Glutamatergic neuron (in vitro differentiated cells): ENCODE measurements around the gene LPIN1. TPM values are rescaled to one million over a fixed set of nuclear protein-coding genes. Genes with fewer than 3 reads are reported as not detected.
A peak's percentile ranks its signal among the peaks of the same experiment; 100 is the strongest.

Experiments used
- DNase-seq: peaks from one replicate; pipeline ENCODE4 v3.0.0; 2022
- H3K27ac Mint-ChIP-seq: one replicate; pipeline ENCODE4 v1.8.0; 2020; ENCODE audit warnings: mild to moderate bottlenecking, mixed read lengths, inconsistent platforms; ENCODE audit not compliant: unreplicated experiment
- H3K27me3 Mint-ChIP-seq: one replicate; pipeline ENCODE4 v1.8.0; 2020; ENCODE audit warnings: mild to moderate bottlenecking, moderate library complexity, mixed read lengths, inconsistent platforms; ENCODE audit not compliant: unreplicated experiment
- H3K36me3 Mint-ChIP-seq: one replicate; pipeline ENCODE4 v1.8.0; 2020; ENCODE audit warnings: mild to moderate bottlenecking, mixed read lengths, inconsistent platforms; ENCODE audit not compliant: unreplicated experiment
- H3K4me1 Mint-ChIP-seq: one replicate; pipeline ENCODE4 v1.8.0; 2020; ENCODE audit warnings: mild to moderate bottlenecking, low read depth, mixed read lengths, inconsistent platforms; ENCODE audit not compliant: unreplicated experiment
- H3K4me3 Mint-ChIP-seq: one replicate; pipeline ENCODE4 v1.8.0; 2020; ENCODE audit warnings: mild to moderate bottlenecking, mixed read lengths, inconsistent platforms; ENCODE audit not compliant: unreplicated experiment
- H3K9me3 Mint-ChIP-seq: one replicate; pipeline ENCODE4 v1.8.0; 2020; ENCODE audit warnings: mild to moderate bottlenecking, moderate library complexity, mixed read lengths, inconsistent platforms; ENCODE audit not compliant: unreplicated experiment
- total RNA-seq: library from RNA; stranded (reverse); fragmentation: NEBNext Ultra II Directional; extraction: Animal tissue kit (Norgen Biotek cat#: 25700); gene quantifications from one replicate; pipeline ENCODE4 v1.2.1, GENCODE V29; 2021; ENCODE audit not compliant: unreplicated experiment
- TF ChIP-seq, protein P1 (sequence below): fragments of 200-600 bp; sonication (generic); IDR thresholded peaks from one replicate; pipeline ENCODE4 v1.5.0; 2021; ENCODE audit not compliant: partially characterized antibody, unreplicated experiment

The LPIN1 gene
- total RNA-seq, 1 donor from 2014 or later, result 142 TPM

DNA sequence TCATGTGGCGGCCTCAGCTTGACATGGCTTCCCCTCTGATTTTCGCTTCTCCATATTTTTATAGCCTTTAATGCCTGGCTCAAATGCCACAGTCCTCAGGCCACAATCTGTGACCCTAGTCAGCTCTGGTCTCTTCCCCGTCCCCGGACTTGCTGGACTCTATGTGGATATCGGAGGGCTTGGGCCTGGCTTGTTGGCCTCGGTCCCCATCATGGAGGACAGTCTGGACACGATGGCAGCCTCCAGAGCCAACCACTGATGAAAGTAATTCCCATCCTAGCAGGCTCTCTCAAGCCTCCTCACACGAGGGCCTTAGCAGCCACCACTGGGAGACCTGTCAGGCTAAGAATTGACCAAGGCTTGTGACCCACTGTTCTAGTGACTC is 61.6 kb downstream of the LPIN1 start:
- peaks cover 9% of the 10 kb centered on the region for H3K9me3 Mint-ChIP-seq
- H3K27me3 Mint-ChIP-seq, result peaks cover 2% of the 10 kb centered on the region
- peaks cover 14% of the 10 kb centered on the region for H3K4me1 Mint-ChIP-seq
- H3K4me3 Mint-ChIP-seq, result no peak overlapping the region
- peaks cover 8% of the 10 kb centered on the region for H3K36me3 Mint-ChIP-seq
- TF ChIP-seq, protein P1, sequence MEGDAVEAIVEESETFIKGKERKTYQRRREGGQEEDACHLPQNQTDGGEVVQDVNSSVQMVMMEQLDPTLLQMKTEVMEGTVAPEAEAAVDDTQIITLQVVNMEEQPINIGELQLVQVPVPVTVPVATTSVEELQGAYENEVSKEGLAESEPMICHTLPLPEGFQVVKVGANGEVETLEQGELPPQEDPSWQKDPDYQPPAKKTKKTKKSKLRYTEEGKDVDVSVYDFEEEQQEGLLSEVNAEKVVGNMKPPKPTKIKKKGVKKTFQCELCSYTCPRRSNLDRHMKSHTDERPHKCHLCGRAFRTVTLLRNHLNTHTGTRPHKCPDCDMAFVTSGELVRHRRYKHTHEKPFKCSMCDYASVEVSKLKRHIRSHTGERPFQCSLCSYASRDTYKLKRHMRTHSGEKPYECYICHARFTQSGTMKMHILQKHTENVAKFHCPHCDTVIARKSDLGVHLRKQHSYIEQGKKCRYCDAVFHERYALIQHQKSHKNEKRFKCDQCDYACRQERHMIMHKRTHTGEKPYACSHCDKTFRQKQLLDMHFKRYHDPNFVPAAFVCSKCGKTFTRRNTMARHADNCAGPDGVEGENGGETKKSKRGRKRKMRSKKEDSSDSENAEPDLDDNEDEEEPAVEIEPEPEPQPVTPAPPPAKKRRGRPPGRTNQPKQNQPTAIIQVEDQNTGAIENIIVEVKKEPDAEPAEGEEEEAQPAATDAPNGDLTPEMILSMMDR, result no peak
- no peak overlapping the region for H3K27ac Mint-ChIP-seq
- DNase-seq, result no peak

DNA sequence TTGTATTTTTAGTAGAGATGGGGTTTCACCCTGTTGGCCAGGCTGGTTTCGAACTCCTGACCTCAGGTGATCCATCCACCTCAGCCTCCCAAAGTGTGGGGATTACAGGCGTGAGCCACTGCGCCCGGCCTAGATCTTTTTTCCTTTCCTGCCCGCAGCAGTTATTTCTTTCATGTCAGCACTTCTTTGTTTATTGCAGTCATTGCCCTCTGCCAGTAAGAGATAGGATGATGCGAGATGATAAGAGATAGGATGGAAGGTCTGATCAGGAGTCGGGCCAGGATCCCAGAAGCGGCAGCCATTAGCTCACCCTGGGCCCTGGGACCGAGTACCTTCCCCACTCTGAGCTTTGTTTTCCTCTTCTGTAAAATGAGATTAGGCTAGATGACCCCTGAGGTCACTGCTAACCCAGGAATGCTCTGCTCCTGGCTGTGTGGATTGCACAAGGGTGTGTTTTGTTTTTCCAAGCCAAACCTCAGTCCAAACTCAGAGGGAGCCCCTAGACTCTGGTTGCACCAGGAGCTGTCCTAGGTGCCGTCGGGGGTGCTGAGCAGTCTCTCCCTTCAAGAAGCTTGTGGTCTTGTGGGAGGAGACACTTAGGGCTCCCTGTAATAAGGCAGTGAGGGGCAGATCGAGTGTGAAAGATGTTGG is 63.3 kb downstream of the LPIN1 start:
- TF ChIP-seq, protein P1, result no peak
- peak overlapping the region; percentile 67 for H3K27ac Mint-ChIP-seq
- H3K4me1 Mint-ChIP-seq, result peaks cover 10% of the 10 kb centered on the region
- no peak overlapping the region for H3K4me3 Mint-ChIP-seq
- DNase-seq, result no peak
- H3K27me3 Mint-ChIP-seq, result peaks cover 5% of the 10 kb centered on the region
- peaks cover 12% of the 10 kb centered on the region for H3K9me3 Mint-ChIP-seq
- H3K36me3 Mint-ChIP-seq, result peaks cover 8% of the 10 kb centered on the region

DNA sequence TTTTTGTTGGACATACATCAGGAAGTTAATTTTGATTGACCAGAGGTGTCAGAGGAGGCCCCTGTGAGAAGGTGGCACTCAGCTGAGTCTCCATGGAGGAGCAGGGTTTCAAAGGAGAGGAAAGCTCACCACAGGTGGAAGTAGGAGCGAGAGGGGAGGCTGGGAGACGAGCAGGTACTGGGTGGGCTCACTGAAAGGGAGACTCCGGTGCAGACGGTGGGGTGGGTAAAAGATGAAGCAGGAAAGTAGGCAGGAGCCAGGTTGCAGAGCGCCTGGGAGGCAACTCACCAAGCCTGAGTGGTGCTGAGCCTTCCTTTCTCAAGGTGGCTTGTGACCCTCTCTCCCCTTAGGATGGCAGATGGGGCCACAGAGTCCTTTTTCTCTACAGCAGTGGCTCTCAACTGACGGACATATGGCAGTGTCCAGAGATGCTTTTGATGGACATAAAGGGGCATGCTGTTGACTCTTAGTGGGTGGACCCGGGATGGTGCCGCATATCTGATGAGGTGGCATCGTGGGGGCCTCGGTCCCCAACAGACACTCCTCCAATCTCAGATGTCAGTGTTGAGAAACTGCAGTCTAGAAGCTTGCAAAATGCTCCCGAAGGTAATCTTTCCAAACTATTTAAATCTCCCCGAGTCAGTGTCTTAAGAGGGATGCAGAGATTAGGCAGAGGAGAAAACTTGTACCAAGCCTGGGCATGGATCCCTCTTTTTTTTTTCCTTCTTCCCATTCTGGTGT is 64.0 kb downstream of the LPIN1 start:
- H3K9me3 Mint-ChIP-seq, result peaks cover 15% of the 10 kb centered on the region
- H3K27ac Mint-ChIP-seq, result peak overlapping the region; percentile 67
- DNase-seq, result no peak
- peaks cover 12% of the 10 kb centered on the region for H3K36me3 Mint-ChIP-seq
- TF ChIP-seq, protein P1, result no peak
- H3K4me1 Mint-ChIP-seq, result peaks cover 10% of the 10 kb centered on the region
- H3K27me3 Mint-ChIP-seq, result peaks cover 5% of the 10 kb centered on the region
- H3K4me3 Mint-ChIP-seq, result no peak overlapping the region

DNA sequence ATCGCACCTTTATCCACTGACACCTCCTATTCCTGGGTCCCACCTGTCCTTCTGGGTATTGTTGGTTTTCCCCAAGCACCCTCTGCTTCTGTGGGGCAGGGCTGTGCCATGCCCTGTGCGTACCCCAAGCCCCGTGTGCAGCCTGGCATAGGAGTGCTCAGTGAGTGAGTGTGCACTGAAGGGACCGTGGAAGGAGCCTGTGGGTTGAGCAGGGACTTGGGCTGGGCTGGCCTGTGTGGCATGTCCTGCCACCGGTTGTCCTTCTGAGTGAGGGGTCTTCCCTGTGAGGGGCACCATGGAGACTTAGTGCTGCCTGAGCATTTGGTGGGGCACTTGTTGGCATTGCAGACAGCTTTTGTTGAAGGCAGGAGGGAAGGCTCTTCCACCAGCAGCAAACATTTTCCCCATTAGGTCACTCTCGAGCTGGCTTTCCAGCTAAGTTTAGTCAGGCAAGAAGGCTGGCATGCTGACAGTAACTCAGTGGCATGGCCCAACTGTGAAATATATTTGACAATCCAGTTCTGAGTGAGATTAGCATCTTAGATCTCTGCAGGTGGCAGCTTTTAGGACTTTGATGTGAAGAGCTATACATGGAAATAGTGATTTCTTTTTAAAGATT is 64.7 kb downstream of the LPIN1 start:
- DNase-seq, result no peak
- Mint-ChIP-seq H3K4me1 (peaks cover 12% of the 10 kb centered on the region), H3K9me3 (peaks cover 15% of the 10 kb centered on the region), H3K36me3 (peaks cover 16% of the 10 kb centered on the region), H3K27ac (peak overlapping the region; percentile 22), H3K4me3 (no peak overlapping the region), H3K27me3 (peaks cover 5% of the 10 kb centered on the region)
- TF ChIP-seq, protein P1, result no peak
